ENCODE measurements around the gene COL11A2.

DNA sequence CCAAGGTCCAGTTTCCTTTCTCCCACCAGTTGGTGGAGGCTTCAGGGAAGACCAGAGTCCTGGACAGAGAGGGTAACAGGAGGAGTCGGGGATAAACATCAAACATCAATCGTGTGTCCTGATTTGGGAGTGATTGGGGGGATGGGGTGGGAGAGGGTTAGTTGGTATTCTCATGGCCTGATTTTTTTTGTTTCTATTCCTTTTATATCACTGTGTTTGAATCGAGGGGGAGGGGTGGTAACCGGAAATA, 11.8 kb upstream of the COL11A2 start:
- TF ChIP-seq, protein P1, sequence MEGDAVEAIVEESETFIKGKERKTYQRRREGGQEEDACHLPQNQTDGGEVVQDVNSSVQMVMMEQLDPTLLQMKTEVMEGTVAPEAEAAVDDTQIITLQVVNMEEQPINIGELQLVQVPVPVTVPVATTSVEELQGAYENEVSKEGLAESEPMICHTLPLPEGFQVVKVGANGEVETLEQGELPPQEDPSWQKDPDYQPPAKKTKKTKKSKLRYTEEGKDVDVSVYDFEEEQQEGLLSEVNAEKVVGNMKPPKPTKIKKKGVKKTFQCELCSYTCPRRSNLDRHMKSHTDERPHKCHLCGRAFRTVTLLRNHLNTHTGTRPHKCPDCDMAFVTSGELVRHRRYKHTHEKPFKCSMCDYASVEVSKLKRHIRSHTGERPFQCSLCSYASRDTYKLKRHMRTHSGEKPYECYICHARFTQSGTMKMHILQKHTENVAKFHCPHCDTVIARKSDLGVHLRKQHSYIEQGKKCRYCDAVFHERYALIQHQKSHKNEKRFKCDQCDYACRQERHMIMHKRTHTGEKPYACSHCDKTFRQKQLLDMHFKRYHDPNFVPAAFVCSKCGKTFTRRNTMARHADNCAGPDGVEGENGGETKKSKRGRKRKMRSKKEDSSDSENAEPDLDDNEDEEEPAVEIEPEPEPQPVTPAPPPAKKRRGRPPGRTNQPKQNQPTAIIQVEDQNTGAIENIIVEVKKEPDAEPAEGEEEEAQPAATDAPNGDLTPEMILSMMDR (IDR thresholded peaks at IDR 0.05), result no peak
- TF ChIP-seq POLR2A (IDR thresholded peaks at IDR 0.05) (no peak), POLR2AphosphoS5 (IDR thresholded peaks at IDR 0.05; ENCODE audit: insufficient read depth in 1 of 2, low read depth in 1 of 2) (no peak)

All from vagina (tissue), 2 donors.